ENCODE measurements around the gene LIMCH1.

LIMCH1 gene

DNA sequence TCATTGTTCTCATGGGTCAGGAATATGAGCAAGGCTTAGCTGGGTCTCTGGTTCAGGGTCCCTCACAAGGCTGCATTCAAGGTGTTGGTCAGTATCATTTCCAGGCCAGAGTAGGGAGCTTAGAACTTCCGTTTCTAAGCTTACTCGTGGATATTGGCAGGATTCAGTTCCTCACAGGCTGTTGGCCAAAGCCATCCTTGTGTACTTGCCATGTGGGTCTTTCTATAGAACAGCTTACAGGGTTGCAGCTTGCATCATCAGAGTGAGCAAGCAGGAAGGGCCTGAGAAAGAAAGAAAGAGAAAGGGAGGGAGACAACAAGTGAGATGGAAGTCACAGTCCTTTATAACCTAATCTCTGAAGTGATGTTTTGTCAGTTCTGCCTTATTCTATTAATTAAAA lies 5.1 kb upstream of the LIMCH1 start:
- no peak for DNase-seq (ENCODE audit: low read depth)

DNA sequence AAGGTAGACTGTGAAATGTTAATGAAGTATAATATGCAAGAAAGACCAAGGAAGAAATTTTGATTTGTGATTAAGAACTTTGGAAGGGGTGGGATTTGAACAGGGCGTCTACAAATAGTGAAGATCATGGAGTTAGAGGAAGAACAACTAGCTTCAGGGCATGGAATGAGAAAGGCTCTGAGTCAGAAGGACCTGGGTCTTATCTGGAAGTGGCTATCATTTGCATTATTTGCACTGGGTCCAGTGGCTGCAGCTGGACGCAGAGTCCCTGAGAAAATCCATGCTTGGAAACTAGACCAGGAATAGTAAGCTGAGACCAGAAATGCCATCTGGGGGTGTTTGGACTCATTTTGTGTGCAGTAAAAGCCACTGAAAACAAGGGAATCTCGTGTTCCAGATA lies 4.3 kb upstream of the LIMCH1 start:
- no peak for DNase-seq (ENCODE audit: low read depth)

DNA sequence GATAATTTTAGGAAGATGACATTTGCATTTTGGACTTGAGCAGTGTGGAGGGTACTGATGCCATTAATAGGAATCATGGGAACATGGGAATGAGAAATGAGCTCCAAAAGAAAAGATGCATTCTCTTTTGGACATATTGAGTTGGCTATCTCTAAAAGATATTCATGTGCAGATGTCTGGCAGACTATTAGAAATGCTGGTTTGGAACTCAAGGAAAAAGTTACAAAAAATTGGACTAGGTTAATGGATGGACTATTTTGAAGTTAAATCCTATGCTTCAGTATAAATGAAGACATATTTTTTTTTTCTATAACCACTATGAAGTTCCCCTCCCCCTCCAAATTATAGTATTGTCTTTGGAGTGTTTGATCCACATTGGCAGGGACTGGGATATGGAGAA lies 3.6 kb upstream of the LIMCH1 start:
- no peak for DNase-seq (ENCODE audit: low read depth)

DNA sequence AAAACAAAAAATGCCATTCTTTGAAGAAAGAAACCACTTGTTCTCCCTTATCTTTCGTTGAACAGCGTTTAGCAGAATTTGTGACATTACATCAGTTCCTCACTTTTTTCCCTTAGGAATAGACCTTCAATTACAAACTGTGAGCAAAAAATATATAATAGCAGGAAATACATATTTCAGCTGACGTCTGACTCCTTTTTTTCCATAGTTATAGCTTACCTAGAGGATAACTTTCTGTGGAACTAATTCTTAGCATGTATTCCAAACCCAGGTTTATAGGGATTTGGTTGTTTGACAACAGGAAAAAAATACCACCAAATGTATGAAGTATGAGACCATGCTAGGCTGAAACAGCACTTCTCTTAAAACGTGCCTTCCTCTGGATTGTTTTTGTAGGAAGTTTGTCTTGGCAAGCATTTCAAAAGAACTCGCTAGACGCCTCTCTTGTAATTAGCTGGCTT lies 2.0 kb upstream of the LIMCH1 start:
- no peak for DNase-seq (ENCODE audit: low read depth)

DNA sequence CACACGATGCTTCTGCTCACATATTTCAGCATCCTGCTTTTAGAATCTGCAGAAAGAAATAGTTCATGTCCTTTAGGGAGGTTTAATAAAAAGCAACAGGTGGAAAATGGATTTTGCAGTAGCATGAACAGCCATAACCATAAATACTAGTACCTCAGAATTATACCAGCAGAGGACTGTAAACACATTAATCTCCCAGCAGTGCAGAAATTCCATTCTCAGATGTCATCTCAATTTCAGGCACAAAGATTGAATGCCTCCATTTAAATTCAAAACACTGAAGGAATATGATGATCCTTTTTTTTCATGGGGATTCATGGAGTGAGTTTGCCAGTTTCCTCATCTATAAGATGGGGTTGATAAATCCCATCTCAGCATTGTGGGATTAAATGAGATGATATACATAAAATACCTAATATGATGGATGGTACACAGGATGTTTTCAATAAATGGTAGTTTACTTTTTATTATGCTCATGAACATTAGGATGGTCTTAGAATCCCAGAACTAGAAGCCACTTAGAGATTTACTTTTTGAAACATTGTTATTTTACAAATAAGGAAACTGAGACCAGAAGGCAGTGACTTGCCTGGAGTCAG lies 566 bp upstream of the LIMCH1 start:
- DNase-seq (ENCODE audit: low read depth): no peak

- no peak for DNase-seq (ENCODE audit: low read depth)
These were observed 1.0 kb downstream of the LIMCH1 start for GRCh38 chr4:41538887-41539498.

DNA sequence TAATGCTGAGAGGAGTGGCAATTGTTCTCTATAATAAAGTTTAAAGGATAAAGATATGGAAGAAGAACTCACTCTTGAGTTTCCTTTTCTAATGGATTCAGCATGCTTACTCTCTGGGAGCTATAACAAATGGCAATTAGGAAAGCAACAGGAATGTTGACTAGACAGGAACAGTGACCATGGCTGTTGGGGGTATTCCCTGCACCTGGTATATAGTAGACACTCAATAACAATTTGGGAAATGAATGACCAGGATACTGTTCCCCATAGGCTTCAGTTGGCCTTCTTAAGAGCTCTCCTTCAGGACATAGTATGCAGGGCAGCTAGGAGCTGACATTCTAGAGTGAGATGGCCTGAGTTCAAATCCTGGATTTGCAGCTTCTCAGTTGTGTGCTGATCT lies 1.8 kb downstream of the LIMCH1 start:
- no peak for DNase-seq (ENCODE audit: low read depth)

GRCh38 chr4:41540687-41541086 lies 2.7 kb downstream of the LIMCH1 start:
- no peak for DNase-seq (ENCODE audit: low read depth)

GRCh38 chr4:41541687-41542094 lies 3.7 kb downstream of the LIMCH1 start:
- no peak for DNase-seq (ENCODE audit: low read depth)

- no peak for DNase-seq (ENCODE audit: low read depth)
These were observed 4.7 kb downstream of the LIMCH1 start for GRCh38 chr4:41542526-41543275.

- DNase-seq (ENCODE audit: low read depth): no peak
These were observed 7.3 kb downstream of the LIMCH1 start for GRCh38 chr4:41545238-41545637.

GRCh38 chr4:41546638-41547037 lies 8.7 kb downstream of the LIMCH1 start:
- DNase-seq (ENCODE audit: low read depth): no peak

DNA sequence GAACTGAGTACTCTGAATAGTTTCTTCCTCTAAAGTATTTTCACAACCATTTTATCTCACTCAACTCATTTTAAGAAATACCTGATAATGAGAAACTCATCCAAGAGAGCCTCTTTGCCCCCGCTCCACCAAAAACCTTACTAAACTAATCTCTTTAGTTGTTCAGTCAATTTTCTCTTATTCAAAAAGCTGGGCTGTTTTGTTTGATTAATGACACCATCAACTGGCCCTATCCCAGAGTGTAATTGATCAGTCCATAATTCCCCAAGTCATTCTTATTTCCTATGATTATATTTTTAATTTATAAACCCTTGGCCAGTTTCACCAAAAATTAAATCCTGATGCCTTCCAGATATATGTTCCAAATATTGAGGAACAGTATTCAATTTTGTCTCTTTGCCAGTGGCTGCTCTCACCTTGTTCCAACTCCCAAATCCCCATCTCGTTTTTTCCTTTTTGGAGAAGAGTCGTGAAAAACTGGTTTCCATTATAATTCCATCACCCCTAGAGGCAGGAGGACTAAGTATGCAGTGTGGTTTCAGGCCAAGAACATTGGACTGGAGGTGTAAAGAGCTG lies 10.4 kb downstream of the LIMCH1 start:
- DNase-seq (ENCODE audit: low read depth): no peak

GRCh38 chr4:41549478-41549877 lies 11.5 kb downstream of the LIMCH1 start:
- no peak for DNase-seq (ENCODE audit: low read depth)

- DNase-seq (ENCODE audit: low read depth): no peak
These were observed 12.4 kb downstream of the LIMCH1 start for GRCh38 chr4:41550308-41550707.

GRCh38 chr4:41551536-41551935 lies 13.6 kb downstream of the LIMCH1 start:
- DNase-seq (ENCODE audit: low read depth): no peak

GRCh38 chr4:41554905-41555304 lies 16.9 kb downstream of the LIMCH1 start:
- DNase-seq (ENCODE audit: low read depth): no peak

DNA sequence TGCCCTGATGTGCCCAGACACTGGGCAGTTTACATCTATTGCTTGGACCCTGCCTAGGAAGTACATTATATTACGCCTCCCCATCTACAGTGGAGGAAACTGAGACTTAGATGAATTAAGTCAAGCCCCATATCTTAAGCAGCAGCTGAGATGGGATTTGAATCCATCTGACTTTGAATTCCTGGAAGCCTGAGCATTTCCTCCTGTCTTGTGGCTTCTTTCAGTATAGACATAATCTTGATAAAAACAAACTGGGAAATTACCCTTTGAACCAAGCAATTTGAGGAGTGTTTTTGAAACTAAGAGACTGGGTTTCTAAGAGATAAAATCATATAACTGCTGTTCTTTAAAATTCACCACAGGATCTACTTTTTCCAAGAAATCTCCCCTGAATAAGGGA lies 18.6 kb downstream of the LIMCH1 start:
- DNase-seq (ENCODE audit: low read depth): no peak

DNA sequence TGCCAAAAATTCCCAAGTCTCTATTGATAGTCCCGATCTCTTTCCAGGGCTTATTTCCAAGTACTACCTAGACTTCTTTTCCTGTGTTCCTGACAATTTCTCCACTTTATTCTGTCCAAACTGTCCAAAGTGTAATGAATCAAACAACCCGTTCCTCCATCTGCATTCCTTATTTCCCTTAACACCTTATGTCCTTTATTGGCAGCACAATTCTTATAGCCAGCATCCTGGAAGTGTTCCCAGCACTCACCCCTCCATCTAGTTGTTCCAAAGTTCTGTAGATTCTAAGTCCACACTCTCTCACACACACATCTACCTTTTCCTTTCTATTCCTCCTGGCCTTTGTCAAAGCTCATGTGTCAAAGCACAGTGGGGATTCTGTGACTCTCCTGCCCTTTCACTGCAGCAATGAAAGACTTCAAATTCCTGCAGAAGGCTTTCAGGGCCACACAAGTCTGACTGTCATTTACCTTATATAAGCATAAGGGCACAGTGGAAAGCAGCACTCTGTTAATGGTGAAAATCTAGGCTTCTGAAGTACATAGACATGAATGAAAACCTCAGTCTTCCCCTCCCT lies 22.1 kb downstream of the LIMCH1 start:
- DNase-seq (ENCODE audit: low read depth): no peak

- DNase-seq (ENCODE audit: low read depth): no peak
These were observed 23.3 kb downstream of the LIMCH1 start for GRCh38 chr4:41561244-41561643.

GRCh38 chr4:41567186-41567585 lies 29.2 kb downstream of the LIMCH1 start:
- DNase-seq (ENCODE audit: low read depth): no peak

GRCh38 chr4:41568363-41568762 lies 30.4 kb downstream of the LIMCH1 start:
- DNase-seq (ENCODE audit: low read depth): no peak

DNA sequence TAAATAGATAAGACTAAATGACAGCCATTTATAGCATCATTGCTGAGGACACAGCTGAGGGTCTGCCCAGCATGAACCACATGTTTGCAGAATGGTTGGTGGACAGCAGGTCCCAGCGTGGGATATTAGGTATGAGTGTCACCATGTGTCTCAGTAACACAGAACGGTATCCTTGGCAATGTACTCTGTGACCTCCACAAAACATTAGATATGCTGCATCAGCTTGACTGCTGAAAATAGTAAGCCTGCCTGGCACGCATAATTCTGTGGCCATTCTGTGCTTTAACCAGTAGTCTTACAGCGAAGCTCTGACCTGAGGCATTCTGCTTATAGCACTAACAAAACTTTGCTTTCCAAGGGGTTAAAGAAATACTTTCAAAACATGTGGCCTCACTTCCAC lies 32.0 kb downstream of the LIMCH1 start:
- no peak for DNase-seq (ENCODE audit: low read depth)
